ENCODE measurements around the gene PGP.

Gene PGP

DNA sequence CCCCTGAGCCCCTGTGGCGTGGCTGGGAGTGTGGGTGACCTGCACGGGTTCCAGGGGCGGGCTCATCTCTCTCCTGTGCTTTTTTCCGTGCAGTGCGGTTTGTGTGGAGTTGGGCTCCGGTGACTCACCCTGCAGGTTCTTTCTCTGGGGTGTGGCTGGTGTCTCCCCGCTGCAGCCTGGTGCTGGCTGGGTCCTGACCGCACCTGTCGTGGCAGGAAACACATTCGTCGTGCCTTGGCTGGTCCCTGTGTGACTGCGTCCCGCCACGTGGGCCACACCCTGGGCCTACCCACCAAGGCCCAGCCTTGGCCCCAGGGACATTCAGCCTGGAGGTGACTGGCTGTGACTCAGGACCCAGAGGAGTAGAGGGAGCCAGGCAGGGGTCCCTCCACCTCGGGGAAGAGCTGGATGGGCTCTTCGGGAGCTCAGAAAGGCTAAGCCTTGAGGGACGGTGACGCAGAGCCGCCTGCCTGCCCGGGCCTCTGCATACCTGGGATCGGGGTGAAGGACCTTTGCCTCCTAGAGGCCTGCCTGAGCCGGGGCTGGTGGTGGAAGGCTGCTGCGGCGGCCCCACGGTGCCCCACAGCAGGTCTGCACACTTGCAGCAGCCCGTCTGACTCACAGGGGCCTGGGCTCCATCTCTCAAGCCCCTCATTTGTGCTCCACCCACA lies 51.3 kb downstream of the PGP start:
- no peak for DNase-seq (ENCODE audit: low read depth)

- no peak for DNase-seq (ENCODE audit: low read depth)
Measured at GRCh38 chr16:2162676-2163118, 51.9 kb downstream of the PGP start.

GRCh38 chr16:2161911-2162310 lies 52.7 kb downstream of the PGP start:
- no peak for DNase-seq (ENCODE audit: low read depth)

Data from stimulated activated CD8-positive, alpha-beta memory T cell treated with anti-CD3 and anti-CD28 coated beads, Interleukin-15, amount 100 ng/mL, for 1 hour (primary cell).